Suppressor macrophage treated with lipopolysaccharide for 4 hours (primary cell): ENCODE measurements around the gene RCC1.
"Not testable (repeated sequence)": the region's sequence is repeated elsewhere in the genome, so short reads cannot be mapped to it uniquely, and the experiment has no call there.

Source experiments
- DNase-seq: peaks from one replicate; pipeline ENCODE4 v3.0.0-alpha.2; 2020

The RCC1 gene

DNA sequence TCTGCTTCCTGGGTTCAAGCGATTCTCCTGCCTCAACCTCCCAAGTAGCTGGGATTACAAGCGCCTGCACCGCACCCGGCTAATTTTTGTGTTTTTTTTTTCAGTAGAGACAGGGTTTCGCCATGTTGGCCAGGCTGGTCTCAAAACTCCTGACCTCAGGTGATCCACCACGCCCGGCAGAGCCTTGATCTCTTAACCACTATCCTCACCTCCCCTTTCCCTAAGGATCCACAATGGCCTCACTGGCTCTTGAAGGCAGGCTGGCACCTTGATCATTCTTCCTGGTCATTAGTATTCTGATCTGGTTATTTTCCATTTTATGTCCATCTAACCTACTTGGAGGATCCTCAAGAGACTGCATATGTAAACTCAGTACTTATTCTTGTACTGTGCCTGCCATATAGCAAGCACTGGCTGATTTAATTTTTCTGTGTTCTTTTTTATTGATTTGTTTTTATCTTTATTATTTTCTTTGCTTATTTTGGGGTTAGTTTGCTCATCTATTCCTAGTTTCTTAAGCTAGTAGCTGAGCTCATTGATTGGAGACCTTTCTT lies 6.3 kb downstream of the RCC1 start:
- DNase-seq: no peak

- DNase-seq: not testable (repeated sequence)
These were observed 8.6 kb downstream of the RCC1 start for GRCh38 chr1:28514445-28514933.

GRCh38 chr1:28516518-28516956 lies 10.7 kb downstream of the RCC1 start:
- no peak for DNase-seq

DNA sequence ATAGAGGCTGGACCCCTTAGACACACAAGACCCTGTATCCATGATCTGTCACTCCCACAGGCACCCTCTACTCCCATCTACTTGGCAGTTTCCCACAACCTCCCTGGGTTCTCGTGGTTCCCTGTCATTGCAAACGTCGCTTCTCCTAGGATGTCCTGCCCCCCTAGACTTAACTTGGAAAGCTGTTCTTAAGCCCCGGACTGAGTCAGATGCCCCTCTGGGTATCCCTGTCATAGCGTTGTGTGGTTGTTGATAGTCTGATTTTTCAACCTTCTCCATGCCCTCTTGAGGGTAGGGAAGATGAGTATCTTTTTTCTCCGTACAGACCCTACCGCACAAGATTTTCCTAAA lies 11.8 kb downstream of the RCC1 start:
- peak; percentile 8 for DNase-seq

DNA sequence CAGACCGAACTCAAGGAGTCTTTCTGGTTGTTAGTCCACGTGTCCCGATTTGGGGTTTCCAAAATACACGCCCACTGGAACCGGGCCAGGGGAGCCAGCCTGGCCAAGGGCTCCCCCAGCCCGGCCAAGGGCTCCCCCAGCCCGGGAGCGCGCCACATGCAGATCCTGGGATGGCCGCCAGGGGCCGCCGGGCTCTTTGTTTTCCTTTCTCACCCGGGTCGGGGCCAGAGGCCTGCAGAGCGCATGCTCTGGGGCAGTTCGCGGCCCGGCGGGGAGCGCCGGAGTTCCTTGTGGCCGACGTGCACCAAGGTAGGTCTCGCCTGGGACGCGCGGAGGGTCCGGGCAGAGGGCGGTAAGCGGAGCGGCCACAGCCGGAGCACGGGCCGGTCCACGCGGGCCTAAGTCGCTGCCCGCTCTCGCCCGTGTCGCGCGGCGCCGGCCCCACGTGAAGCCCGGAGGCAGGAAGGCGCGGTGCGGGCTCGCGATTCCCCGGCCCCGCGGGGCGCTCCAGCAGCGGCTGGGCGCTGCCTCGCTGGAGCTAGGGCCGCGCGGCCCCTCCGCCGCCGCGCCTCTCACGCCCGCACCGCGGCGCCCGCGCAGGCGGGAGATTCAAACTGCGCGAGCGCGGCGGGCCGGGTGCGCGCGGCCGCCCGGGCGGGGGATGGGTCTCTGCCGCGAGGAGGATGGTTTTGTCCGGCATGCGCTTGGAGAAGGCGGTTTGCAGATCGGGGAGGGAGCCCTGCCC lies 12.3 kb downstream of the RCC1 start:
- peak; percentile 92 for DNase-seq

DNA sequence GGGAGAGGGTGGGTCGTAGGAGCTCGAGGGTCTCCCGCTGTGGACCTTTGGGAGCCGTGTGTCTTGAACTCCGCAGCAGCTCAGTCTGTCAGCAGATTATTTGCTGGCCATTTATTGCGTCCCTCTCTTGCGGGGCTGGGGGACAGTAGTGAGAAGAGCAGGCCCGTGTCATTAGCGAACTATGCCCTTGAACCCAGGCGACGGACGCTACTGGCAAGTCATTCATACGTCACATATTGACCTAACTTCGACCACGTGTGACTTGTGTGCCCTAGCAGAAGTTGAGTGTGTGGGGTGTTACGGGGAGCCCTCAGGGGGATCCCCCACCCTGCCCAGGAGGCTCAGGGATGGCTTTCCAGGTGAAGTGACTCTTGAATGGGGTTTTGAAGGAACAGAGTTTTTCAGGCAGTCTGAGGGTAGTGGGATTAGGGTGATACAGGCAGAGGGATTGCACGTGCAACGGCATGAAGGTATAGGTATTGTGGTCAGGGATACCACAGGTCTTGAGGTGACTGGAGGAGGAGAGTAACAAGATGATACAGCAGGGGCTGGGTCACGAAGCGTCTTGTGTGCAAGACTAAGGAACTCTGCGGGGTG lies 13.0 kb downstream of the RCC1 start:
- peak; percentile 28 for DNase-seq

GRCh38 chr1:28519946-28520725 lies 14.3 kb downstream of the RCC1 start:
- DNase-seq: no peak

GRCh38 chr1:28520796-28521195 lies 15.0 kb downstream of the RCC1 start:
- not testable (repeated sequence) for DNase-seq

- DNase-seq: no peak
These were observed 15.8 kb downstream of the RCC1 start for GRCh38 chr1:28521502-28522164.

- not testable (repeated sequence) for DNase-seq
These were observed 16.7 kb downstream of the RCC1 start for GRCh38 chr1:28522537-28522936.

DNA sequence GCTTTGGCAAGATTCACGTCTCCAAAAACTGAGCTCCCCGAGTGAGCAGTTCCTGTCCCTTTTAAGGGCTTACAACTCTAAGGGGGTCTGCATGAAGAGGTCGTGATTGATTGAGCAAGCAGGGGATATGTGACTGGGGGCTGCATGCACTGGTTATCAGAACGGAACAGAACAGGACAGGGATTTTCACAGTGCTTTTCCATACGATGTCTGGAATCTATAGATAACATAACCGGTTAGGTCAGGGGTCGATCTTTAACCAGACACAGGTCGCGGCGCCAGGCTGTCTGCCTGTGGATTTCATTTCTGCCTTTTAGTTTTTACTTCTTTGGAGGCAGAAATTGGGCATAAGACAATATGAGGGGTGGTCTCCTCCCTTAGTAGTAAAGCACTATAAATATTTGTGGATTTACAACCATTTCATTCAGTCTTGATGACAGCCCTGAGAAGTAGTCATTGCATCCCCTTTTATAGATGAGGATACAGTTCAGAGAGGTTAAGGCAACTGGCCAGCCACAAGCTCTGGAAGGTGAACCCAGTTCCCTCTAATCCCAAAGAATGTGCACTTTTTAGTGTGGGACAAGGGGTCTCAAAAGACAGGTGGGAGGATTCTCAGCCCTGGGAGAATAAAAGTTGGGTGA lies 19.3 kb downstream of the RCC1 start:
- DNase-seq: not testable (repeated sequence)

DNA sequence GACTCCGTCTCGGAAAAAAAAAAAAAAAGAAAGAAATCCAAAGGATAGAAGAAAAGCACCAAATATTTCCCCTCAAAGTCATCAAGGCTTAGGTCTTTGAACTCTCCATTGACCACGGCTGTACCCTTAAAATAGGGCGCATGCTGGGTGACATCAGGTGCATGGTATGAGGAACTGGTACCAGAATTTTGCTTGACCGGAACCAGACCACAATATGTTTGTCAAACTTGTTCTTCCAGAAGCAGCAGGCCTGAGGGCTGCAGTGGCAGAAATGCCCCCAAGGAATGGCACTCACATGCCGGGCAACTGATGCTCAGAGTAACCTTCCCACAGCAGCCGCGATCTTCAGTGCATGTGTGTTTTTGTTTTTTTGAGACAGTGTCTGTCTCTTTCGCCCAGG lies 21.0 kb downstream of the RCC1 start:
- no peak for DNase-seq

DNA sequence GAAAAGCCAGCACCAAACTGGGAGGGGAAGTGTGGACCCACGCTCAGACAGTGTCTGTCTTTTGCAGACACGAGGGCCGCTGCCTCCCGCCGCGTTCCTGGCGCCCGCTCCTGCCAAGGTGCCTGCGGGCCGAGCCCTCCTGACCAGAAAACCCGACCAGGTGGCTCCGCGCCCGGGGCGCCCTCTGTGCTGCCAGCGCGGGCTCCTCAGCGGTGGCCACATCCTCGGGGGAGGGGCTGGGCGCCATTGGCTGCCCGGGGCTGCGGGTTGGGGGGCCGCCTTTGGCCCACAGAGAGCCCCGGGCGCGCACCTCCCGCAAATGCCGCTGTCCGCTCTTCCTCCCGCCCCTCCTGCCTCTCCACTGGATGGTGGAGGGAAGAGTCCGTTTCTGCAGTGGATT lies 24.6 kb downstream of the RCC1 start:
- no peak for DNase-seq

- no peak for DNase-seq
These were observed 28.8 kb downstream of the RCC1 start for GRCh38 chr1:28534671-28535070.

GRCh38 chr1:28535180-28535579 lies 29.3 kb downstream of the RCC1 start:
- DNase-seq: no peak

GRCh38 chr1:28537457-28538199 lies 31.8 kb downstream of the RCC1 start:
- DNase-seq: no peak

DNA sequence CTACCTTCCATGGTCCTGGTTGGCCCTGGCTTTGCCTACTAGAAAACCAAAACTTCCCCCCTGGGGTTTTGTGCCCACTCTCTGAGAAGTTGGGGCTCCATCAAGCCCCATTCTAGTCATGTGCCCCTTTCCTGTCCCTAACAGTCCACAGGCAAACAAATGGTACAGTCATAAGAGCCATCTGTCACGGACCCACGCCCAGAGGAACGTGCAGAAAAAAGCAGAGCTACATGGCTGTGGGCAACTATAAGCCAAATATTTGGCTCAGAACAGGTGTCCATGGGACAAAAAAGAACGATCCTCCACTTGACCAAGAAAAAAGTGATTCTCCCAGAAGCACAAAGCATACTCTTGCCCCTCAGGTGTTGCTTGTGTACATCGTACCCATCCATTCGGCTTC lies 32.4 kb downstream of the RCC1 start:
- no peak for DNase-seq

GRCh38 chr1:28540651-28541050 lies 34.8 kb downstream of the RCC1 start:
- no peak for DNase-seq

DNA sequence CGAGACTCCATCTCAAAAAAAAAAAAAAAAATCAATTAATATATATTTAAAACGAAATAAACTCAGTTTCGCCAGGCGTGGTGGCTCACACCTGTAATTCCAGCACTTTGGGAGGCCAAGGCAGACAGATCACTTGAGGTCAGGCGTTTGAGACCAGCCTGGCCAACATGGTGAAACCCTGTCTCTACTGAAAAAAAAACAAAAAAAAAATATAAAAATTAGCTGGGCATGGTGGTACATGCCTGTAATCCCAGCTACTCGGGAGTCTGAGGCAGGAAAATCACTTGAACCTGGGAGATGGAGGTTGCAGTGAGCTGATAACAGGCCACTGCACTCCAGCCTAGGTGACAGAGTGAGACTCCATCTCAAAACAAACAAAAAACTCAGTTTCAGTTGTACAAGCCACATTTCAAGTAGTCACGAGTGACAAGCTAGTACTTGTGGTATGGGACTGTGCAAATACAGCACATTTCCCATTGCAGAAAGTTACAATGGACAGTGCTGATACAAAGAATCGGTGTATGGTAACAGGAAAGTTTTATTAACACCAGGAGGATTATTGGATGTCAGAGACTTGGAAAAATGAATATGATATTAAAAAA lies 35.7 kb downstream of the RCC1 start:
- not testable (repeated sequence) for DNase-seq

DNA sequence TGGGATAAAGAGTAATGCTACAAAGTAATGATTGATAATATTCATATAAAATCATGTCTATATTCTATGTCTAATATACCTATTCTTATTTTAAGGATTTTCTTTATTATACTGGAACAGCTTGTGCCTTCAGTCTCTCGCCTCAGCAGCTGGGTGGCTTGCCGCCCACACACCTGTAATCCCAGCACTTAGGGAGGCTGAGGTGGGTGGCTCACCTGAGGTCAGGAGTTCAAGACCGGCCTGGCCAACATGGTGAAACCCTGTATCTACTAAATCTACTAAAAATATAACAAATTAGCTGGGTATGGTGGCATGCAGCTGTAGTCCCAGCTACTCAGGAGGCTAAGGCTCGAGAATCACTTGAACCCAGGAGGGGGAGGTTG lies 39.4 kb downstream of the RCC1 start:
- DNase-seq: no peak

- no peak for DNase-seq
These were observed 42.5 kb downstream of the RCC1 start for GRCh38 chr1:28548318-28548717.
